SK-N-SH treated with all-trans-retinoic acid at 6 μM for 48 hours (cell line): Measurements from ENCODE around the gene AFF1.

Experiments
- ATAC-seq: fragments of 200-7000 bp; cut with Tn5 transposase; 3 replicates; pipeline ENCODE4 v1.9.1; 2020; ENCODE audit warnings: mild to moderate bottlenecking, moderate library complexity
- ARNTL ChIP-seq: fragments of 450-650 bp; formaldehyde crosslinking; IDR thresholded peaks from 2 replicates; pipeline ENCODE4 v1.5.0; 2020; ENCODE audit warnings: low read depth, mild to moderate bottlenecking, moderate library complexity, borderline replicate concordance
- BACH2 ChIP-seq: fragments of 250-450 bp; sonication (Bioruptor Pico); IDR thresholded peaks from 2 replicates; pipeline ENCODE4 v1.9.0; 2021; ENCODE audit warnings: mild to moderate bottlenecking, borderline replicate concordance
- CSDC2 ChIP-seq: fragments of 250-450 bp; sonication (Bioruptor Pico); IDR thresholded peaks from 2 replicates; pipeline ENCODE4 v1.5.0; 2020; ENCODE audit warnings: mild to moderate bottlenecking, moderate library complexity
- ESRRG ChIP-seq: fragments of 250-450 bp; sonication (Bioruptor Pico); IDR thresholded peaks from 2 replicates; pipeline ENCODE4 v1.6.1; 2021; ENCODE audit warnings: mild to moderate bottlenecking
- GLIS3 ChIP-seq: fragments of 250-450 bp; sonication (Bioruptor Pico); IDR thresholded peaks from 2 replicates; pipeline ENCODE4 v1.5.0; 2020; ENCODE audit warnings: mild to moderate bottlenecking, moderate library complexity
- ISL1 ChIP-seq: fragments of 250-450 bp; sonication (Bioruptor Pico); IDR thresholded peaks from 2 replicates; pipeline ENCODE4 v2.1.2; 2022; ENCODE audit warnings: mild to moderate bottlenecking, moderate library complexity
- OSR1 ChIP-seq: fragments of 250-450 bp; sonication (Bioruptor Pico); IDR thresholded peaks from 2 replicates; pipeline ENCODE4 v1.8.0; 2022; ENCODE audit warnings: moderate library complexity, mild to moderate bottlenecking, inconsistent platforms
- PPARA ChIP-seq: fragments of 250-450 bp; sonication (Bioruptor Pico); IDR thresholded peaks from 2 replicates; pipeline ENCODE4 v1.5.0; 2020; ENCODE audit warnings: mild to moderate bottlenecking, borderline replicate concordance
- RARB ChIP-seq: fragments of 250-450 bp; sonication (Bioruptor Pico); IDR thresholded peaks from 2 replicates; pipeline ENCODE4 v1.8.0; 2021; ENCODE audit warnings: mild to moderate bottlenecking, moderate library complexity
- SNAI2 ChIP-seq: fragments of 250-450 bp; sonication (Bioruptor Pico); IDR thresholded peaks from 2 replicates; pipeline ENCODE4 v1.5.0; 2020; ENCODE audit warnings: mild to moderate bottlenecking, moderate library complexity
- TCF4 ChIP-seq: fragments of 250-450 bp; sonication (Bioruptor Pico); IDR thresholded peaks from 2 replicates; pipeline ENCODE4 v1.8.0; 2021; ENCODE audit warnings: mild to moderate bottlenecking, moderate library complexity, borderline replicate concordance
- TOX ChIP-seq: fragments of 250-450 bp; sonication (Bioruptor Pico); IDR thresholded peaks from 2 replicates; pipeline ENCODE4 v1.8.0; 2021; ENCODE audit warnings: mild to moderate bottlenecking, moderate library complexity, borderline replicate concordance
- ZFP3 ChIP-seq: fragments of 250-450 bp; sonication (Bioruptor Pico); IDR thresholded peaks from 2 replicates; pipeline ENCODE4 v1.5.0; 2020; ENCODE audit warnings: mild to moderate bottlenecking, moderate library complexity
- ZFP30 ChIP-seq: fragments of 450-650 bp; formaldehyde crosslinking; IDR thresholded peaks from 2 replicates; pipeline ENCODE4 v1.5.0; 2022; ENCODE audit warnings: mild to moderate bottlenecking, moderate library complexity
- ZNF70 ChIP-seq: fragments of 450-650 bp; formaldehyde crosslinking; IDR thresholded peaks from 2 replicates; pipeline ENCODE4 v1.5.0; 2020; ENCODE audit warnings: mild to moderate bottlenecking, moderate library complexity
- ZNF8 ChIP-seq: fragments of 450-650 bp; formaldehyde crosslinking; IDR thresholded peaks from 2 replicates; pipeline ENCODE4 v1.5.0; 2020; ENCODE audit warnings: mild to moderate bottlenecking, moderate library complexity
- TF ChIP-seq, protein P1 (sequence below): fragments of 250-450 bp; sonication (Bioruptor Pico); IDR thresholded peaks from 2 replicates; pipeline ENCODE4 v1.8.0; 2020; ENCODE audit warnings: mild to moderate bottlenecking, moderate library complexity, borderline replicate concordance
- TF ChIP-seq, protein P2 (sequence below): fragments of 250-450 bp; sonication (Bioruptor Pico); IDR thresholded peaks from 2 replicates; pipeline ENCODE4 v1.5.0; 2020; ENCODE audit warnings: mild to moderate bottlenecking, moderate library complexity
- TF ChIP-seq, protein P3 (sequence below): fragments of 250-450 bp; sonication (Bioruptor Pico); IDR thresholded peaks from 2 replicates; pipeline ENCODE4 v1.5.1; 2021; ENCODE audit warnings: mild to moderate bottlenecking, moderate library complexity
- TF ChIP-seq, protein P4 (sequence below): fragments of 250-450 bp; sonication (Bioruptor Pico); IDR thresholded peaks from 2 replicates; pipeline ENCODE4 v1.8.0; 2021; ENCODE audit warnings: low read depth, mild to moderate bottlenecking, moderate library complexity, borderline replicate concordance
- TF ChIP-seq, protein P5 (sequence below): fragments of 250-450 bp; sonication (Bioruptor Pico); IDR thresholded peaks from 2 replicates; pipeline ENCODE4 v1.5.1; 2020; ENCODE audit warnings: low read depth, mild to moderate bottlenecking, moderate library complexity

The AFF1 gene

DNA sequence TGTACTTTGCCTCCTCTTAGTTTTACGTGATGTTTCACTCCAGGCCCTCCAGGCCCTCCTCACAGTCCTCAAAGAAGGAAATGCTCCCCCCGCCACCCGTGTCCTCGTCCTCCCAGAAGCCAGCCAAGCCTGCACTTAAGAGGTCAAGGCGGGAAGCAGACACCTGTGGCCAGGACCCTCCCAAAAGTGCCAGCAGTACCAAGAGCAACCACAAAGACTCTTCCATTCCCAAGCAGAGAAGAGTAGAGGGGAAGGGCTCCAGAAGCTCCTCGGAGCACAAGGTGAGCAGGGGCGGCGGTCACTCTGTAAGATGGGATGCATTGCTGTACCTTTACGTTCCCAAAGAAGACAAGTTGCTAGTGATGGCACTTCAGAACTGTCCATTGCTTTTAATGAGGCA, 191.2 kb downstream of the AFF1 start:
- no peak for ATAC-seq
- TF ChIP-seq ZFP30, result no peak
- TF ChIP-seq, protein P1, sequence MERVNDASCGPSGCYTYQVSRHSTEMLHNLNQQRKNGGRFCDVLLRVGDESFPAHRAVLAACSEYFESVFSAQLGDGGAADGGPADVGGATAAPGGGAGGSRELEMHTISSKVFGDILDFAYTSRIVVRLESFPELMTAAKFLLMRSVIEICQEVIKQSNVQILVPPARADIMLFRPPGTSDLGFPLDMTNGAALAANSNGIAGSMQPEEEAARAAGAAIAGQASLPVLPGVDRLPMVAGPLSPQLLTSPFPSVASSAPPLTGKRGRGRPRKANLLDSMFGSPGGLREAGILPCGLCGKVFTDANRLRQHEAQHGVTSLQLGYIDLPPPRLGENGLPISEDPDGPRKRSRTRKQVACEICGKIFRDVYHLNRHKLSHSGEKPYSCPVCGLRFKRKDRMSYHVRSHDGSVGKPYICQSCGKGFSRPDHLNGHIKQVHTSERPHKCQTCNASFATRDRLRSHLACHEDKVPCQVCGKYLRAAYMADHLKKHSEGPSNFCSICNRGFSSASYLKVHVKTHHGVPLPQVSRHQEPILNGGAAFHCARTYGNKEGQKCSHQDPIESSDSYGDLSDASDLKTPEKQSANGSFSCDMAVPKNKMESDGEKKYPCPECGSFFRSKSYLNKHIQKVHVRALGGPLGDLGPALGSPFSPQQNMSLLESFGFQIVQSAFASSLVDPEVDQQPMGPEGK (CRISPR knock-in tag), result no peak

DNA sequence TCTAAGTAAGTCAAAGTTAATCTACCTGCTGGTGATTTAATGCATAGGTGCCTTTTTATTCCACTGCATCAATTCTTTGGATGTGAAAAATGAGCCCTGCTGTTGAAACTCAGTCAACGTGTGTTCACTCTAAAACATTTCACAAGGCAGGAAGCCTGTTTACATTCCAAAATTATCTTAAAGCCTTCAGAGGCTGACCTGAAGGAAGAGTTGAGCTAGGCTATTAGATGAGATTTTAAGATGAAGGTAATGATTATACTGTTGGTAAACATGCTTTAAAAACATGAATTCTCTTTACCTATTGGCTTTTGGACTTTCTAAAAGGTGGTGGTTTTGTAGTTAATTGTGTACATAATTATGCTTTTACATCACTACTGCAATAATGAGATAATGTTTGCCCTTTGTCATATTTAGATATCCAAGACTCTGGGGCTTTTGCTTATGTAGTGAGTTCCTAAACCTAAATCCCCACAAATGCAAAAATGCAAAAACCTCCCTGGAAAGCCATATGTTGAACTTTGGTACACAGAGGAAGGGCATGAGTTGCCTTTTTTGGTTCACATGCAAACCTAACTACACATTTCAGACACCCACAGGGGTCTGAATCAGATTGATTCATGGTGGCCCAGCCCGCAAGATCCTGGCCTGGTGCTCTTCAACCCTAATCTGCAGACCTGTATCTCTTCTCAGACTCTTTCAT, 193.3 kb downstream of the AFF1 start:
- no peak for ATAC-seq
- TF ChIP-seq TCF4 (CRISPR knock-in tag) (no peak), ISL1 (CRISPR knock-in tag) (no peak), SNAI2 (no peak), ZFP3 (CRISPR knock-in tag) (no peak), PPARA (CRISPR knock-in tag) (no peak), OSR1 (CRISPR knock-in tag) (no peak), GLIS3 (CRISPR knock-in tag) (no peak), ESRRG (CRISPR knock-in tag) (no peak), RARB (CRISPR knock-in tag) (no peak), BACH2 (CRISPR knock-in tag) (no peak), ZFP30 (no peak)
- TF ChIP-seq, protein P1 (CRISPR knock-in tag), result no peak
- TF ChIP-seq, protein P2, sequence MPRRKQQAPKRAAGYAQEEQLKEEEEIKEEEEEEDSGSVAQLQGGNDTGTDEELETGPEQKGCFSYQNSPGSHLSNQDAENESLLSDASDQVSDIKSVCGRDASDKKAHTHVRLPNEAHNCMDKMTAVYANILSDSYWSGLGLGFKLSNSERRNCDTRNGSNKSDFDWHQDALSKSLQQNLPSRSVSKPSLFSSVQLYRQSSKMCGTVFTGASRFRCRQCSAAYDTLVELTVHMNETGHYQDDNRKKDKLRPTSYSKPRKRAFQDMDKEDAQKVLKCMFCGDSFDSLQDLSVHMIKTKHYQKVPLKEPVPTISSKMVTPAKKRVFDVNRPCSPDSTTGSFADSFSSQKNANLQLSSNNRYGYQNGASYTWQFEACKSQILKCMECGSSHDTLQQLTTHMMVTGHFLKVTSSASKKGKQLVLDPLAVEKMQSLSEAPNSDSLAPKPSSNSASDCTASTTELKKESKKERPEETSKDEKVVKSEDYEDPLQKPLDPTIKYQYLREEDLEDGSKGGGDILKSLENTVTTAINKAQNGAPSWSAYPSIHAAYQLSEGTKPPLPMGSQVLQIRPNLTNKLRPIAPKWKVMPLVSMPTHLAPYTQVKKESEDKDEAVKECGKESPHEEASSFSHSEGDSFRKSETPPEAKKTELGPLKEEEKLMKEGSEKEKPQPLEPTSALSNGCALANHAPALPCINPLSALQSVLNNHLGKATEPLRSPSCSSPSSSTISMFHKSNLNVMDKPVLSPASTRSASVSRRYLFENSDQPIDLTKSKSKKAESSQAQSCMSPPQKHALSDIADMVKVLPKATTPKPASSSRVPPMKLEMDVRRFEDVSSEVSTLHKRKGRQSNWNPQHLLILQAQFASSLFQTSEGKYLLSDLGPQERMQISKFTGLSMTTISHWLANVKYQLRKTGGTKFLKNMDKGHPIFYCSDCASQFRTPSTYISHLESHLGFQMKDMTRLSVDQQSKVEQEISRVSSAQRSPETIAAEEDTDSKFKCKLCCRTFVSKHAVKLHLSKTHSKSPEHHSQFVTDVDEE (CRISPR knock-in tag), result no peak

DNA sequence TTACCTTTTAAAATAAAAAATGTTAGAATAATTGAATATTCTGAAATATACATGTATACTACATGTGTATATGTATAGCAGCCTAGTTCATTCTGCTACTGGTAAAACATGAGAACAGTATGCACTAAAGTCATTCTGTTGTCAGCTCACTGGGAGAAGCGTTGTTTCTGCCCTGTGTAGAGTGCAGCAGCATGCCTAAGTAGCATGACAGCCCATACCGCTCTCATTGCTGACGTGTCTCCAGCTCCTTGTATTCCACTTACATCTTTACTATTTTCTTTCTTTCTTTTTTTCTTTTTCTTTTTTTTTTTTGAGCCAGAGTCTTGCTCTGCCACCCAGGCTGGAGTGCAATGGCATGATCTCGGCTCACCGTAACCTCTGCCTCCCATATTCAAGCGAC, 194.9 kb downstream of the AFF1 start:
- no peak for ATAC-seq
- TF ChIP-seq TOX (CRISPR knock-in tag) (no peak), ZFP30 (no peak), CSDC2 (CRISPR knock-in tag) (no peak), ZNF8 (CRISPR knock-in tag) (no peak), ZFP3 (CRISPR knock-in tag) (no peak), ARNTL (CRISPR knock-in tag) (no peak), BACH2 (CRISPR knock-in tag) (no peak), PPARA (CRISPR knock-in tag) (no peak), ZNF70 (CRISPR knock-in tag) (no peak), GLIS3 (CRISPR knock-in tag) (no peak), RARB (CRISPR knock-in tag) (no peak), SNAI2 (no peak)
- TF ChIP-seq, protein P3, sequence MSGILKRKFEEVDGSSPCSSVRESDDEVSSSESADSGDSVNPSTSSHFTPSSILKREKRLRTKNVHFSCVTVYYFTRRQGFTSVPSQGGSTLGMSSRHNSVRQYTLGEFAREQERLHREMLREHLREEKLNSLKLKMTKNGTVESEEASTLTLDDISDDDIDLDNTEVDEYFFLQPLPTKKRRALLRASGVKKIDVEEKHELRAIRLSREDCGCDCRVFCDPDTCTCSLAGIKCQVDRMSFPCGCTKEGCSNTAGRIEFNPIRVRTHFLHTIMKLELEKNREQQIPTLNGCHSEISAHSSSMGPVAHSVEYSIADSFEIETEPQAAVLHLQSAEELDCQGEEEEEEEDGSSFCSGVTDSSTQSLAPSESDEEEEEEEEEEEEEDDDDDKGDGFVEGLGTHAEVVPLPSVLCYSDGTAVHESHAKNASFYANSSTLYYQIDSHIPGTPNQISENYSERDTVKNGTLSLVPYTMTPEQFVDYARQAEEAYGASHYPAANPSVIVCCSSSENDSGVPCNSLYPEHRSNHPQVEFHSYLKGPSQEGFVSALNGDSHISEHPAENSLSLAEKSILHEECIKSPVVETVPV, result no peak
- TF ChIP-seq, protein P4, sequence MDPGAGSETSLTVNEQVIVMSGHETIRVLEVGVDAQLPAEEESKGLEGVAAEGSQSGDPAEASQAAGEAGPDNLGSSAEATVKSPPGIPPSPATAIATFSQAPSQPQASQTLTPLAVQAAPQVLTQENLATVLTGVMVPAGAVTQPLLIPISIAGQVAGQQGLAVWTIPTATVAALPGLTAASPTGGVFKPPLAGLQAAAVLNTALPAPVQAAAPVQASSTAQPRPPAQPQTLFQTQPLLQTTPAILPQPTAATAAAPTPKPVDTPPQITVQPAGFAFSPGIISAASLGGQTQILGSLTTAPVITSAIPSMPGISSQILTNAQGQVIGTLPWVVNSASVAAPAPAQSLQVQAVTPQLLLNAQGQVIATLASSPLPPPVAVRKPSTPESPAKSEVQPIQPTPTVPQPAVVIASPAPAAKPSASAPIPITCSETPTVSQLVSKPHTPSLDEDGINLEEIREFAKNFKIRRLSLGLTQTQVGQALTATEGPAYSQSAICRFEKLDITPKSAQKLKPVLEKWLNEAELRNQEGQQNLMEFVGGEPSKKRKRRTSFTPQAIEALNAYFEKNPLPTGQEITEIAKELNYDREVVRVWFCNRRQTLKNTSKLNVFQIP, result no peak
- TF ChIP-seq, protein P2 (CRISPR knock-in tag), result no peak
- TF ChIP-seq, protein P5, sequence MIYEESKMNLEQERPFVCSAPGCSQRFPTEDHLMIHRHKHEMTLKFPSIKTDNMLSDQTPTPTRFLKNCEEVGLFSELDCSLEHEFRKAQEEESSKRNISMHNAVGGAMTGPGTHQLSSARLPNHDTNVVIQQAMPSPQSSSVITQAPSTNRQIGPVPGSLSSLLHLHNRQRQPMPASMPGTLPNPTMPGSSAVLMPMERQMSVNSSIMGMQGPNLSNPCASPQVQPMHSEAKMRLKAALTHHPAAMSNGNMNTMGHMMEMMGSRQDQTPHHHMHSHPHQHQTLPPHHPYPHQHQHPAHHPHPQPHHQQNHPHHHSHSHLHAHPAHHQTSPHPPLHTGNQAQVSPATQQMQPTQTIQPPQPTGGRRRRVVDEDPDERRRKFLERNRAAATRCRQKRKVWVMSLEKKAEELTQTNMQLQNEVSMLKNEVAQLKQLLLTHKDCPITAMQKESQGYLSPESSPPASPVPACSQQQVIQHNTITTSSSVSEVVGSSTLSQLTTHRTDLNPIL, result no peak
- TF ChIP-seq, all 23 proteins: peak for 0
